HepG2 (cell line): ENCODE results near the gene TIMP3. TPM values are rescaled to one million over a fixed set of nuclear protein-coding genes. Genes with fewer than 3 reads are reported as not detected.
A peak's percentile ranks its signal among the peaks of the same experiment; 100 is the strongest.

ENCODE experiments used
- DZIP1 ChIP-seq: sonication (generic); formaldehyde crosslinking; IDR thresholded peaks from 2 replicates; pipeline ENCODE4 v1.5.0; 2020; ENCODE audit warnings: mild to moderate bottlenecking, missing genetic modification reagents
- EP300 ChIP-seq, 3 experiments: sonication (generic) in 1 of 3; formaldehyde crosslinking in 1 of 3; IDR thresholded peaks; 2 replicates each; pipeline versions ENCODE4 v1.5.1 to v1.6.1; 2011 to 2020; ENCODE audit warnings: low read depth in 2 of 3, low read length in 2 of 3, borderline replicate concordance in 1 of 3, improper control_type of control experiment in 1 of 3, mild to moderate bottlenecking in 1 of 3, missing genetic modification reagents in 1 of 3, moderate library complexity in 1 of 3
- EZH2 ChIP-seq: conservative IDR thresholded peaks from 2 replicates; pipeline ENCODE4 v1.6.1; 2012; ENCODE audit warnings: mild to moderate bottlenecking, low read depth, low read length, moderate library complexity
- FOXJ3 ChIP-seq: sonication (generic); formaldehyde crosslinking; IDR thresholded peaks from 2 replicates; pipeline ENCODE4 v1.4.0; 2020; ENCODE audit warnings: missing genetic modification reagents, mild to moderate bottlenecking, borderline replicate concordance
- ISL2 ChIP-seq: sonication (generic); formaldehyde crosslinking; IDR thresholded peaks from 2 replicates; pipeline ENCODE4 v1.5.0; 2020; ENCODE audit warnings: missing genetic modification reagents
- KAT8 ChIP-seq: IDR thresholded peaks from 2 replicates; pipeline ENCODE4 v1.6.1; 2016; ENCODE audit warnings: missing genetic modification reagents, missing compliant biosample characterization
- KDM6A ChIP-seq: IDR thresholded peaks from 2 replicates; pipeline ENCODE4 v1.6.1; 2016; ENCODE audit warnings: low read depth
- KMT2B ChIP-seq: IDR thresholded peaks from 2 replicates; pipeline ENCODE4 v1.6.1; 2016; ENCODE audit warnings: missing genetic modification reagents, missing compliant biosample characterization
- MAF1 ChIP-seq: sonication (generic); formaldehyde crosslinking; IDR thresholded peaks from 2 replicates; pipeline ENCODE4 v1.5.0; 2020; ENCODE audit warnings: missing genetic modification reagents, borderline replicate concordance
- MAFG ChIP-seq: sonication (generic); formaldehyde crosslinking; IDR thresholded peaks from 2 replicates; pipeline ENCODE4 v1.5.1; 2020; ENCODE audit warnings: mild to moderate bottlenecking, missing genetic modification reagents
- NKX3-1 ChIP-seq: sonication (generic); formaldehyde crosslinking; IDR thresholded peaks from 2 replicates; pipeline ENCODE4 v1.5.0; 2020; ENCODE audit warnings: missing genetic modification reagents
- NR2F6 ChIP-seq, 2 experiments: IDR thresholded peaks; 2 replicates each; pipeline ENCODE4 v1.6.1; 2016; ENCODE audit warnings: antibody characterized with exemption in 1 of 2, mild to moderate bottlenecking in 1 of 2
- PREB ChIP-seq: sonication (generic); formaldehyde crosslinking; IDR thresholded peaks from 2 replicates; pipeline ENCODE4 v1.4.0; 2020; ENCODE audit warnings: missing genetic modification reagents
- RFX5 ChIP-seq: IDR thresholded peaks from 2 replicates; pipeline ENCODE4 v1.6.1; 2011; ENCODE audit warnings: low read depth, low read length, improper control_type of control experiment
- SMAD9 ChIP-seq: sonication (generic); formaldehyde crosslinking; IDR thresholded peaks from 2 replicates; pipeline ENCODE4 v1.5.1; 2020; ENCODE audit warnings: mild to moderate bottlenecking, missing genetic modification reagents
- TEAD2 ChIP-seq: sonication (generic); formaldehyde crosslinking; IDR thresholded peaks from 2 replicates; pipeline ENCODE4 v1.9.0; 2021; ENCODE audit warnings: missing genetic modification reagents
- ZBTB39 ChIP-seq: sonication (generic); formaldehyde crosslinking; IDR thresholded peaks from 2 replicates; pipeline ENCODE4 v1.5.0; 2020; ENCODE audit warnings: missing genetic modification reagents
- ZMYM4 ChIP-seq: sonication (generic); formaldehyde crosslinking; IDR thresholded peaks from 2 replicates; pipeline ENCODE4 v1.8.1; 2023; ENCODE audit warnings: mild to moderate bottlenecking, missing genetic modification reagents
- ZNF235 ChIP-seq: sonication (generic); formaldehyde crosslinking; IDR thresholded peaks from 2 replicates; pipeline ENCODE4 v1.8.1; 2023; ENCODE audit warnings: mild to moderate bottlenecking, missing genetic modification reagents, borderline replicate concordance
- ZNF251 ChIP-seq: sonication (generic); formaldehyde crosslinking; IDR thresholded peaks from 2 replicates; pipeline ENCODE4 v1.9.0; 2021; ENCODE audit warnings: mild to moderate bottlenecking, missing genetic modification reagents
- ZNF280B ChIP-seq: sonication (generic); formaldehyde crosslinking; IDR thresholded peaks from 2 replicates; pipeline ENCODE4 v1.5.0; 2020; ENCODE audit warnings: missing genetic modification reagents, mild to moderate bottlenecking, borderline replicate concordance
- ZNF562 ChIP-seq: sonication (generic); formaldehyde crosslinking; IDR thresholded peaks from 2 replicates; pipeline ENCODE4 v1.8.0; 2022; ENCODE audit warnings: missing genetic modification reagents, borderline replicate concordance
- ZNF772 ChIP-seq: sonication (generic); formaldehyde crosslinking; IDR thresholded peaks from 2 replicates; pipeline ENCODE4 v1.5.0; 2020; ENCODE audit warnings: mild to moderate bottlenecking, missing genetic modification reagents
- ZSCAN20 ChIP-seq: sonication (generic); formaldehyde crosslinking; IDR thresholded peaks from 2 replicates; pipeline ENCODE4 v1.4.0; 2020; ENCODE audit warnings: missing genetic modification reagents, mild to moderate bottlenecking, borderline replicate concordance
- polyA plus RNA-seq, 8 experiments: library from polyadenylated mRNA; depleted of rRNA in 3 of 8; stranded (reverse) in 7 of 8; unstranded in 1 of 8; fragments of >200 nt; fragmentation: Illumina TruSeq in 4 of 8; extraction: Trizol in 4 of 8; gene quantifications; 2 replicates each; pipeline versions ENCODE4 v1.2.1 to v1.2.3, GENCODE V29; 2011 to 2016; ENCODE audit warnings: low read depth in 4 of 8, missing spikeins in 1 of 8, mixed read lengths in 1 of 8; ENCODE audit not compliant: insufficient read depth in 1 of 8
- total RNA-seq, 5 experiments: library from RNA; depleted of rRNA; stranded (reverse); fragments of >200 nt; fragmentation: Illumina TruSeq; extraction: Trizol; gene quantifications; 2 replicates each; pipeline ENCODE4 v1.2.3, GENCODE V29; 2016; ENCODE audit warnings: low read depth in 1 of 5

Gene TIMP3
- total and polyA plus RNA-seq, 2 of the 13 experiments (the other 11 are each of a cell fraction or from before 2014, with no cell fraction given): 57.3 to 86.6 TPM

- TF ChIP-seq DZIP1 (CRISPR knock-in tag): no peak
- TF ChIP-seq MAFG (CRISPR knock-in tag): no peak
- no peak for TF ChIP-seq ZNF562 (CRISPR knock-in tag)
- no peak for TF ChIP-seq ZNF772
- TF ChIP-seq NKX3-1 (CRISPR knock-in tag): no peak
- no peak for TF ChIP-seq KMT2B
- no peak for TF ChIP-seq RFX5
- no peak for TF ChIP-seq TEAD2 (CRISPR knock-in tag)
- no peak for TF ChIP-seq ZNF251
- TF ChIP-seq KDM6A (CRISPR knock-in tag): peak; percentile 59
- peak; percentile 60; the same call in 1 of the 2 replicates for TF ChIP-seq FOXJ3 (CRISPR knock-in tag)
- no peak for TF ChIP-seq ZNF280B (CRISPR knock-in tag)
- TF ChIP-seq ISL2: peak; percentile 70; the same call in 1 of the 2 replicates
- no peak for TF ChIP-seq ZNF235 (CRISPR knock-in tag)
- TF ChIP-seq ZBTB39 (CRISPR knock-in tag): 0 out of 2 replicates have a peak, but pooled peaks have one; percentile 39
- TF ChIP-seq PREB (CRISPR knock-in tag): no peak
- TF ChIP-seq SMAD9 (CRISPR knock-in tag): no peak
- TF ChIP-seq MAF1: no peak
- no peak for TF ChIP-seq ZMYM4 (CRISPR knock-in tag)
- no peak for TF ChIP-seq EZH2
- TF ChIP-seq NR2F6 (IDR thresholded peaks at IDR 0.05): peak; percentile 88
- TF ChIP-seq NR2F6 (CRISPR knock-in tag; IDR thresholded peaks at IDR 0.05): peak; percentile 88
- TF ChIP-seq KAT8 (CRISPR knock-in tag): peak; percentile 26; the same call in 1 of the 2 replicates
- TF ChIP-seq EP300 (IDR thresholded peaks at IDR 0.05; ENCODE audit: low read depth in 2 of 2, low read length in 2 of 2): peak; percentile 34 to 79; a peak in 3 of 4 replicates
- peak; percentile 29; the same call in 1 of the 2 replicates for TF ChIP-seq EP300 (CRISPR knock-in tag; IDR thresholded peaks at IDR 0.05; ENCODE audit: borderline replicate concordance)
- no peak for TF ChIP-seq ZSCAN20 (CRISPR knock-in tag)
These were observed 6.5 kb downstream of the TIMP3 start (continued) for GRCh38 chr22:32808038-32808445.
